GM18870 (cell line): ENCODE results near the gene NOXO1.
A peak's percentile ranks its signal among the peaks of the same experiment; 100 is the strongest.

Experiments used
- ATAC-seq: cut with Tn5 transposase; IDR thresholded peaks from one replicate; pipeline ENCODE4 v1.9.1; 2021; ENCODE audit warnings: moderate library complexity; ENCODE audit not compliant: unreplicated experiment

NOXO1 gene

GRCh38 chr16:1998360-1998835 is 17.1 kb upstream of the NOXO1 start:
- ATAC-seq, result no peak

DNA sequence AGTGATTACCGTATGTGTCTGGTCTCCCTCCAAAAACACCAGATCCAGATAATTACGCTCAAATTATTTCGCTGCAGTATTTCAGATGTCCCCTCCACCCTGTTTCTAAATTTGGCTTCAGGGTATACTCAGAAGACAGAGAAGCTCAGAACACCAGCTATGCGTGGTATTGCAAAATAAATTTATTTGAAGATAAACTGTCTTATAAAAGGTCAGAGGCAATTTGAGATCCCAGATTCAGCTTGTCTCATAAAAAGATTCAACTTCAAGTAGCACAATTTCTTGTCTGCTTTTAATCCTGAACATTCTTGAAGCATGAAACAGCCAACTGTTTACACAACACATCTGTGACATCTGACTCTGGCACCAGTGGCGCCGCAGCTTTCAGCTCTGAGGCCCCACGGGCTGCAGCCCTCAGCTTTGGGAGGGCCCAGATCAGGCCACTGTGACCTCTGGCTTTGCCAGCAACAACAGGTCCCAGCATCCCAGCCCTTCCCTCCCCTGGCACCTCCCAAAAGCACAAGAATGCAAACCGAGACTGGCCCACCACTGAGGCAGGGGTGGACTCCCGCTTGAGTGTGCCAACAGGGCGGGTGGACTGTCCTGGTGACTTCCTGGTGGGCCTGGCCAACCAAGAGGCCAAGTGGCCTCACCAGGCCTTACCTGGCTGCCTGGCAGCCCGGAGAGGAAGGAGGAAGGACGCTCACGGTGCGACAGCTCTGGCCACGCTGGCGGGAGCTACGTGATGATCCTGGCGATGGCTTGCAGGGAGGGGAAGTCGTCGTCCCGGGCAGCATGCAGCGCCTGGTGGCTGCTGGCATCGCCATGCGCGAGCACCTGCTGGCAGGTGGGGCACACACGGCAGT is 16.5 kb upstream of the NOXO1 start:
- no peak for ATAC-seq

DNA sequence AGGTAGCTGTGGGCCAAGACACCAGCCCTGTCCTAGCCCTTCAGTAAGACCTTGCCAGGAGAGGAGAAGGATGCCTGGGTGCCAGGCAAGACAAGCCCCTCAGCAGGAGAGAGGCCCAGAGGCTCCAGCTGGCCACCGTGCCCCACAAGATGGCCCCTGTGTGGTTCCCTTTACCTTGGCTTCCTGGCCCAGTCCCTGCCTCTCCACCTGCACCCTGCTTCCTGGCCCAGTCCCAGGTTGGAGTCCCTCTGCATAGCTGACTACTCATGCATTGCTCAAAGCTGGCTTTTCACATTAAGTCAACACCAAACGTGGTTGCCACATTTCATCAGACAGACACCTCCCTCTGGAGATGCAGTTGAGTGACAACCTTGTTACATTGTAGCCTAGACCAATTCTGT is 12.5 kb upstream of the NOXO1 start:
- no peak for ATAC-seq

GRCh38 chr16:1992704-1993317 is 11.5 kb upstream of the NOXO1 start:
- ATAC-seq, result no peak

DNA sequence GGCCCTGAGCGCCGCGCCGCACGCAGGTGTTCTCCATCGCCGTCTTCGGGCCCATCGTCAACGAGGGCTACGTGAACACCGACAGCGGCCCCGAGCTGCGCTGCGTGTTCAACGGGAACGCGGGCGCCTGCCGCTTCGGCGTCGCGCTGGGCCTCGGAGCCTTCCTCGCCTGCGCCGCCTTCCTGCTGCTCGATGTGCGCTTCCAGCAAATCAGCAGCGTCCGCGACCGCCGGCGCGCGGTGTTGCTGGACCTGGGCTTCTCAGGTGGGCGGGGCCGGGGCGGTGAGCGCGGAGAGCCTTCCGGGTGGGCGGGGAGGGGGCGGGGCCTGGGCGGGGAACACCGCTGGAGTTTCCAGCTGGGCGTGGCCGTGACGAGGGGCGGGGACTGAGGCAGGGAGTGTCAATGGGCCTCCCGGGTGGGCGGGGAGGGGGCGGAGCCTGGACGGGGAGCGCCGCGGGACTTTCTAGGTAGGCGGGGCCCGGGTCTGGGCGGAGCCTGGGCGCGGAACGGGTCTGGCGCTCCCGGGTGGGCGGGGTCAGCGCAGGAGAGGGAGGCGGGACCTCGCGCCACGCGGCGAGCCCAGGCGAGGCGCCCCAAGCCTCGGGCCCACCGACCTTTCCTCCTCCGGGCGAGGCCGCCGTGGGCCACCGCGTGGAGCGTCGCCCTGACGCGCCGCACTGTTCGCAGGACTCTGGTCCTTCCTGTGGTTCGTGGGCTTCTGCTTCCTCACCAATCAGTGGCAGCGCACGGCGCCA is 10.9 kb upstream of the NOXO1 start:
- no peak for ATAC-seq

- no peak for ATAC-seq
These were observed 10.3 kb upstream of the NOXO1 start for GRCh38 chr16:1991588-1991947.

- ATAC-seq, result peak; percentile 41
These were observed 9.9 kb upstream of the NOXO1 start for GRCh38 chr16:1991135-1991551.

- ATAC-seq, result no peak
These were observed 9.3 kb upstream of the NOXO1 start for GRCh38 chr16:1990351-1991134.

DNA sequence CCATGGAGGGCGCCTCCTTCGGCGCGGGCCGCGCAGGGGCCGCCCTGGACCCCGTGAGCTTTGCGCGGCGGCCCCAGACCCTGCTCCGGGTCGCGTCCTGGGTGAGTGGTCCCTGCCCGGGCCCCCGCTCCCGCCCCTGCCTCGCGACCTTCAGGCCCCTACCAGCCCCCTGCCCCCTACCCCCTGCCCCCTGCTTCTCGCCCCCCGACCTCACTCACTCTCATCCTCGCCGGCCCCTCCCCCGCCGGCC is 8.8 kb upstream of the NOXO1 start:
- no peak for ATAC-seq

GRCh38 chr16:1989209-1990100 is 8.2 kb upstream of the NOXO1 start, which contains the start of gene SYNGR3:
Gene SYNGR3 (plus strand): TSS chr16:1989970. CDS start chr16:1990103, 133 bp downstream.
- no peak for ATAC-seq

DNA sequence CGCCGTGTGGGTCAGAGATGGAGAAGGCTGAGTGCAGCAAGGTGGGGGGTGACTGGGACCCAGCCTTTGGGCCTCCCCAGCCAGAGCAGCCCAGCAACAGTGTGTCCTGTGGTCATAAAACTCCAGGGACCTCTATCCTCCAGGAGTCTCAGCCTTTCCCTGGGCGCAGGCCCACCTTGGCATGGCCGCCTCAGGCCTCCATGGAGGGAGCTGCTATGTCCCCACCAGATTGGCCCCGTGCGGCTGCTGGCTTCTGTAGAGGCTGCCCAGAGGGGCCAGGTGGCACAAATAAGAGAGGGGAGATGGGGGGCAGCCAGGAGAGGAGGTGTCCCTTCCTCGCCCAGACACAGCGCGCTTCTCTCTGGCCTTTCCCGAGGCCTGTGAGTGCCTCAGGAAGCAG is 5.9 kb upstream of the NOXO1 start:
- no peak for ATAC-seq

GRCh38 chr16:1985466-1986150 is 4.3 kb upstream of the NOXO1 start:
- ATAC-seq, result no peak

DNA sequence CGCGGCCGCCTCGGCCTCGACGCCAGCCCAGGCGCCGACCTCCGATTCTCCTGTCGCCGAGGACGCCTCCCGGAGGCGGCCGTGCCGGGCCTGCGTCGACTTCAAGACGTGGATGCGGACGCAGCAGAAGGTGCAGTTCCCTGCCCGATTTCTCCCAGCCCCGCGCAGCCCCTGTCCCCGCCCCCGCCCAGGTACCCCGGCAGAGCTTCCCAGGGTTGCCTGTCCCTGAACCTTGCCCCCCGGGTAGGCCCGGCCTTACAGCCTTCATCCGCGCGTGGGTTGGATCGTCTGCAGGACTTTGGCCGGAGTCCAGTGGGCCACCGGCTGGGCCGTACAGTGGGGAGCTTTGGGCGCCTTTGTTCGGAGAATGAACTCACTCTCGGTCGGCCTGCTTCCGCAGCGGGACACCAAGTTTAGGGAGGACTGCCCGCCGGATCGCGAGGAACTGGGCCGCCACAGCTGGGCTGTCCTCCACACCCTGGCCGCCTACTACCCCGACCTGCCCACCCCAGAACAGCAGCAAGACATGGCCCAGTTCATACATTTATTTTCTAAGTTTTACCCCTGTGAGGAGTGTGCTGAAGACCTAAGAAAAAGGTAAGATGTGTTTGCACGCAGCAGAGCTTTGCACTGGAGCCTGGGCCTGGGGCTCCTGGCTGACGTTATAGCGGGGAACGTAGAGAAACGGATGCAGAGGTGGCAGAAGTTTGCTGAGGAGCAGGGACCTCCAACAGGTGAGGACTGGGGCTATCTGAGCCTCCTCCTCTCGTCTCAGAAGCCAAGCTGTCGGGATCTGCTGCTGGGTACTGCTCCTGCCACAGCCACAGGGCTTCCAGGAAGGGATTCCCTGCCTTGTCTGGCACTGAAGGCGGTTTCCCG is 3.3 kb upstream of the NOXO1 start:
- no peak for ATAC-seq

DNA sequence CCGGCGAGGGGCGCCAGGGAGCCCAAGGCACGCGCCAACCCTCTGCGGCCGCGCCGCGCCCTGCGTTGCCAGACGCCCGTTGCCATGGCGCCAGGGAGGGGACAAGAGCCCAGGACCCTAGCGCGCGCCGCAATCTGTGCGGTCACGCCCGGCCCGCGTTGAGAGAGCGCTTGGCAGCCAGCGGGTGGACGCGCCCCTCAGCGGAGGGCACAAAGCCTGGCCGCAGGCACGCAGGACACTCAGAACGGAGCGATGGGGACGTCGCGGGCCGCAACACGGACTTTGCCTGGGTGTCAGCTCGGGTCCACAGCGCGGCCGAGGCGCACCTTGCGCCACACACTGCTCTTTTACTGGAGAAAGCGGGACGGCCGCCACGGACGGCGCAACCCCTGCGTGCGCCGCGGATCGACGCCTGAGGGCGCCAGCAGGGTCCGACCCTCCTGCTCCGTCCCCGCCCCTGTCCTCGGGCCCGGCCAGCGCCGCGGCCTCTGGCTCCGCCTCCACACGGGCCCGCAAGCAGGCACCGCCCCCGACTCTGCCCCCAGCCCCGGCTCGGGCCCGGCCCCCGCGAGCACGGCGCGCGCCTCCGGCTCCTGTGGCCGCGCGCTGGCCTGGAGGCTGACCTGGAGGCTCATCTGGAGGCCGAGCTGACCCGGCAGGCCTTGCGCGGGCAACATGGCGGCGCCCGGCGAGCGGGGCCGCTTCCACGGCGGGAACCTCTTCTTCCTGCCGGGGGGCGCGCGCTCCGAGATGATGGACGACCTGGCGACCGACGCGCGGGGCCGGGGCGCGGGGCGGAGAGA is 2.5 kb upstream of the NOXO1 start, which contains the start of gene GFER:
Gene GFER (plus strand): TSS at position 650 of the 803 bp plus-strand sequence. CDS start 26 bp downstream, at position 676.
- peak; percentile 43 for ATAC-seq

GRCh38 chr16:1982991-1983543 is 1.8 kb upstream of the NOXO1 start:
- ATAC-seq, result no peak

DNA sequence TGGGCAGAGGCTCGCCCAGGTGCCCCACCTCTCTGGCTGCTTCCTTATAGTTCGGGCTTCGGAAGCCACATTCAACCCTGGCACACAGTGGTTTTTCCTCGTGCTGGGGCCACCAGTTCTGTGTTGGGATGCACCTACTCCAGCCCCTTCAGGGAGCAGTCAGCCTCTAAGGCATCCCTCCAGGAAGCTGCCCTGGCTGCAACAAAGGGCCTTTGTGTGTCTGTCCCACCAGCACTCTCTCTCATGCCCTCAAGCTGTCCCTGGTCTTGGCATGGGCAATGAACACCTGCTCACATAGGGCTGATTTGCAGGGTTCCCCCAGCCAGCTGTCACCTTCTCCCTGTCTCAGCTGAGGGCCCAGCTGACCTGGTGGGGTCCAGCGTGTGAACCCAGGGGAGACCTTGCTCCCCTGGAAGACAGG is 754 bp upstream of the NOXO1 start:
- ATAC-seq, result no peak

GRCh38 chr16:1980770-1981087 is 540 bp downstream of the NOXO1 start:
- no peak for ATAC-seq
